K562 (cell line): ENCODE results near the gene N4BP2. TPM values are rescaled to one million over a fixed set of nuclear protein-coding genes. Genes with fewer than 3 reads are reported as not detected.

Experiments used
- ARNT ChIP-seq, 2 experiments: fragments of 450-650 bp; IDR thresholded peaks; 2 replicates each; pipeline ENCODE4 v1.6.1; 2016; ENCODE audit warnings: mild to moderate bottlenecking in 1 of 2
- ASH1L ChIP-seq: fragments of 450-650 bp; IDR thresholded peaks from 2 replicates; pipeline ENCODE4 v1.6.1; 2018; ENCODE audit warnings: borderline replicate concordance, mild to moderate bottlenecking, low read depth; ENCODE audit not compliant: partially characterized antibody
- CSDE1 ChIP-seq, 2 experiments: fragments of 450-650 bp; IDR thresholded peaks; 2 replicates each; pipeline ENCODE4 v1.6.1; 2016; ENCODE audit warnings: mild to moderate bottlenecking in 1 of 2
- EP400 ChIP-seq: fragments of 450-650 bp; IDR thresholded peaks from 2 replicates; pipeline ENCODE4 v1.6.1; 2017; ENCODE audit warnings: antibody characterized with exemption, mild to moderate bottlenecking, moderate library complexity
- GABPB1 ChIP-seq: sonication (generic); formaldehyde crosslinking; IDR thresholded peaks from 2 replicates; pipeline ENCODE4 v1.8.0; 2022; ENCODE audit warnings: mild to moderate bottlenecking, missing genetic modification reagents
- HMGN3 ChIP-seq: IDR thresholded peaks from 2 replicates; pipeline ENCODE4 v1.6.1; 2011; ENCODE audit warnings: borderline replicate concordance, low read depth, mild to moderate bottlenecking, mixed read lengths, low read length; ENCODE audit not compliant: insufficient read length; ENCODE audit errors: extremely low read depth
- KLF13 ChIP-seq: fragments of 450-650 bp; IDR thresholded peaks from 2 replicates; pipeline ENCODE4 v1.6.1; 2016; ENCODE audit warnings: missing genetic modification characterization, low read depth, mild to moderate bottlenecking, missing compliant biosample characterization, moderate library complexity, borderline replicate concordance
- NFRKB ChIP-seq: fragments of 450-650 bp; IDR thresholded peaks from 2 replicates; pipeline ENCODE4 v1.6.1; 2016; ENCODE audit warnings: low read depth
- NR1H2 ChIP-seq: sonication (generic); formaldehyde crosslinking; IDR thresholded peaks from 2 replicates; pipeline ENCODE4 v1.4.0; 2020; ENCODE audit warnings: mild to moderate bottlenecking, missing genetic modification reagents
- POLR2B ChIP-seq: fragments of 450-650 bp; IDR thresholded peaks from 2 replicates; pipeline ENCODE4 v1.6.1; 2018; ENCODE audit warnings: low read depth; ENCODE audit not compliant: partially characterized antibody
- RAD21 ChIP-seq, 2 experiments: fragments of 250-450 bp in 1 of 2; fragments of 450-650 bp in 1 of 2; sonication (Bioruptor Pico) in 1 of 2; formaldehyde crosslinking in 1 of 2; IDR thresholded peaks in 1 of 2; conservative IDR thresholded peaks in 1 of 2; 2 replicates each; pipeline versions ENCODE4 v1.4.0 to v1.8.0; 2020 to 2022; ENCODE audit warnings: mild to moderate bottlenecking in 2 of 2, moderate library complexity in 1 of 2
- RAD51 ChIP-seq: fragments of 450-650 bp; IDR thresholded peaks from 2 replicates; pipeline ENCODE4 v1.7.1; 2016; ENCODE audit warnings: low read depth, mild to moderate bottlenecking, borderline replicate concordance
- SLC30A9 ChIP-seq: fragments of 250-450 bp; sonication (Bioruptor Pico); IDR thresholded peaks from 2 replicates; pipeline ENCODE4 v1.8.0; 2022; ENCODE audit warnings: mild to moderate bottlenecking, moderate library complexity
- SMARCC2 ChIP-seq: fragments of 450-650 bp; IDR thresholded peaks from 2 replicates; pipeline ENCODE4 v1.6.1; 2017; ENCODE audit warnings: antibody characterized with exemption, moderate library complexity, mild to moderate bottlenecking, low read depth
- SNIP1 ChIP-seq: fragments of 450-650 bp; IDR thresholded peaks from 2 replicates; pipeline ENCODE4 v1.7.1; 2017; ENCODE audit warnings: low read depth, mild to moderate bottlenecking
- SRSF9 ChIP-seq: fragments of 200-400 bp; formaldehyde crosslinking; IDR thresholded peaks from 2 replicates; pipeline ENCODE4 v1.6.1; 2017; ENCODE audit warnings: low read depth, low read length, borderline replicate concordance
- TAF15 ChIP-seq: fragments of 200-400 bp; formaldehyde crosslinking; IDR thresholded peaks from 2 replicates; pipeline ENCODE4 v1.6.1; 2017; ENCODE audit warnings: mild to moderate bottlenecking, low read depth, low read length, moderate library complexity
- TFAP4 ChIP-seq: sonication (generic); formaldehyde crosslinking; IDR thresholded peaks from 2 replicates; pipeline ENCODE4 v1.8.0; 2022; ENCODE audit warnings: missing genetic modification reagents, mild to moderate bottlenecking, moderate library complexity, borderline replicate concordance
- ZNF347 ChIP-seq: fragments of 450-650 bp; formaldehyde crosslinking; IDR thresholded peaks from 2 replicates; pipeline ENCODE4 v1.4.0; 2020; ENCODE audit warnings: low read depth, mild to moderate bottlenecking, moderate library complexity
- ZNF507 ChIP-seq: conservative IDR thresholded peaks from 2 replicates; pipeline ENCODE4 v1.6.1; 2017; ENCODE audit warnings: missing genetic modification characterization, missing compliant biosample characterization
- ZNF75A ChIP-seq: fragments of 450-650 bp; formaldehyde crosslinking; IDR thresholded peaks from 2 replicates; pipeline ENCODE4 v1.4.0; 2020; ENCODE audit warnings: mild to moderate bottlenecking
- polyA plus RNA-seq, 8 experiments: library from polyadenylated mRNA; depleted of rRNA in 4 of 8; stranded (reverse) in 5 of 8; unstranded in 3 of 8; fragments of >200 nt; fragmentation: Nextera tagmentation in 2 of 8; fragmentation: Illumina TruSeq in 1 of 8; extraction: Ambion mirVana in 2 of 8; extraction: Trizol in 1 of 8; gene quantifications; 2 replicates each; pipeline versions ENCODE4 v1.2.1 to v1.2.3, GENCODE V29; 2011 to 2014; ENCODE audit warnings: inconsistent platforms in 1 of 8, missing spikeins in 1 of 8
- total RNA-seq, 7 experiments: library from RNA; depleted of rRNA in 6 of 7; stranded (reverse); fragments of >200 nt in 6 of 7; fragmentation: Illumina TruSeq in 2 of 7; extraction: Trizol in 2 of 7; gene quantifications; 2 replicates each; pipeline versions ENCODE4 v1.2.1 to v1.2.3, GENCODE V29; 2011 to 2021; ENCODE audit warnings: low replicate concordance in 1 of 7
- TF ChIP-seq, protein P1 (sequence below): sonication (generic); formaldehyde crosslinking; IDR thresholded peaks from 2 replicates; pipeline ENCODE4 v1.8.0; 2023; ENCODE audit warnings: missing genetic modification reagents, mild to moderate bottlenecking, borderline replicate concordance

Gene N4BP2
- total and polyA plus RNA-seq, 9 of the 15 experiments (the other 6 are each of a cell fraction or from before 2014, with no cell fraction given), result 2.7 to 12.6 (median 7.6) TPM

DNA sequence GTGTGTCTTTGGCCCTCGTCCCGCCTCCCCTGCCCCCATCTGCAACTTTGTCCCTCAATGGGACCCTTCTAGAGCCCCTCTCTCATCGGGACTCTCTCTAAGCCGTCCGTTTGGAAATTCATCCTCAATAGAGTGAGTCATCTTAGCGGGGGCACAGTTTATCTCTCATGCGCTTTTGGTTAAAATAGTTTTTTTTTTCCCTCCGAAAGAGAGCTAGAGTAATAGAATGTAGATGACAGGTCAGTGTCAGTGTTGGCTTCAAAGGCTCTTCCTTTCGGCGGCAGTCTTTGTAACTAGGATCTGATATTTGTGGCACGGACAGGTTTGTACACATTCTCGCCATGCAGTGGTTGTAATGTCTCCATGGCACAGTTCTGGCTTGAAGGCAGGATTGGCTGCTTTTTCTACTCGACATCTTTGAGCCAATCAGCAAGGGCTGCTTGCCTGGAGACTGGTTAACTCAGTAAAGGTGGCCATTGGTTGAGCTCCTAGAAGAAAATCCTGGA is 989 bp downstream of the N4BP2 start (continued):
- TF ChIP-seq NR1H2 (CRISPR knock-in tag) (0 out of 2 replicates have a peak, but pooled peaks have one; percentile 26), POLR2B (peak; percentile 59), TAF15 (no peak), SLC30A9 (CRISPR knock-in tag) (no peak), TFAP4 (CRISPR knock-in tag) (no peak), HMGN3 (no peak), RAD21 (CRISPR knock-in tag; conservative IDR thresholded peaks at IDR 0.05 in 1 of 2, IDR thresholded peaks at IDR 0.05 in 1 of 2) (no peak), EP400 (peak; percentile 31; the same call in 1 of the 2 replicates), ZNF507 (tag) (no peak), RAD51 (0 out of 2 replicates have a peak, but pooled peaks have one; percentile 39), ZNF347 (no peak), NFRKB (peak; percentile 86), SRSF9 (no peak), ASH1L (peak; percentile 71), ZNF75A (CRISPR knock-in tag) (no peak), CSDE1 (IDR thresholded peaks at IDR 0.05) (peak in 1 of 2 experiments; percentile 15; a peak in 1 of 4 replicates), KLF13 (tag) (no peak), SNIP1 (no peak), SMARCC2 (peak; percentile 55), GABPB1 (no peak), ARNT (IDR thresholded peaks at IDR 0.05) (peak in 1 of 2 experiments; percentile 53; a peak in 2 of 4 replicates)
- TF ChIP-seq, protein P1, sequence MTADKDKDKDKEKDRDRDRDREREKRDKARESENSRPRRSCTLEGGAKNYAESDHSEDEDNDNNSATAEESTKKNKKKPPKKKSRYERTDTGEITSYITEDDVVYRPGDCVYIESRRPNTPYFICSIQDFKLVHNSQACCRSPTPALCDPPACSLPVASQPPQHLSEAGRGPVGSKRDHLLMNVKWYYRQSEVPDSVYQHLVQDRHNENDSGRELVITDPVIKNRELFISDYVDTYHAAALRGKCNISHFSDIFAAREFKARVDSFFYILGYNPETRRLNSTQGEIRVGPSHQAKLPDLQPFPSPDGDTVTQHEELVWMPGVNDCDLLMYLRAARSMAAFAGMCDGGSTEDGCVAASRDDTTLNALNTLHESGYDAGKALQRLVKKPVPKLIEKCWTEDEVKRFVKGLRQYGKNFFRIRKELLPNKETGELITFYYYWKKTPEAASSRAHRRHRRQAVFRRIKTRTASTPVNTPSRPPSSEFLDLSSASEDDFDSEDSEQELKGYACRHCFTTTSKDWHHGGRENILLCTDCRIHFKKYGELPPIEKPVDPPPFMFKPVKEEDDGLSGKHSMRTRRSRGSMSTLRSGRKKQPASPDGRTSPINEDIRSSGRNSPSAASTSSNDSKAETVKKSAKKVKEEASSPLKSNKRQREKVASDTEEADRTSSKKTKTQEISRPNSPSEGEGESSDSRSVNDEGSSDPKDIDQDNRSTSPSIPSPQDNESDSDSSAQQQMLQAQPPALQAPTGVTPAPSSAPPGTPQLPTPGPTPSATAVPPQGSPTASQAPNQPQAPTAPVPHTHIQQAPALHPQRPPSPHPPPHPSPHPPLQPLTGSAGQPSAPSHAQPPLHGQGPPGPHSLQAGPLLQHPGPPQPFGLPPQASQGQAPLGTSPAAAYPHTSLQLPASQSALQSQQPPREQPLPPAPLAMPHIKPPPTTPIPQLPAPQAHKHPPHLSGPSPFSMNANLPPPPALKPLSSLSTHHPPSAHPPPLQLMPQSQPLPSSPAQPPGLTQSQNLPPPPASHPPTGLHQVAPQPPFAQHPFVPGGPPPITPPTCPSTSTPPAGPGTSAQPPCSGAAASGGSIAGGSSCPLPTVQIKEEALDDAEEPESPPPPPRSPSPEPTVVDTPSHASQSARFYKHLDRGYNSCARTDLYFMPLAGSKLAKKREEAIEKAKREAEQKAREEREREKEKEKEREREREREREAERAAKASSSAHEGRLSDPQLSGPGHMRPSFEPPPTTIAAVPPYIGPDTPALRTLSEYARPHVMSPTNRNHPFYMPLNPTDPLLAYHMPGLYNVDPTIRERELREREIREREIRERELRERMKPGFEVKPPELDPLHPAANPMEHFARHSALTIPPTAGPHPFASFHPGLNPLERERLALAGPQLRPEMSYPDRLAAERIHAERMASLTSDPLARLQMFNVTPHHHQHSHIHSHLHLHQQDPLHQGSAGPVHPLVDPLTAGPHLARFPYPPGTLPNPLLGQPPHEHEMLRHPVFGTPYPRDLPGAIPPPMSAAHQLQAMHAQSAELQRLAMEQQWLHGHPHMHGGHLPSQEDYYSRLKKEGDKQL (CRISPR knock-in tag), result no peak
